Activated naive CD8-positive, alpha-beta T cell treated with anti-CD3 and anti-CD28 coated beads, Interleukin-2, amount 10 ng/mL, durations not matched to agents 7 days and 5 days (primary cell): ENCODE measurements around the gene CPNE1. TPM values are rescaled to one million over a fixed set of nuclear protein-coding genes. Genes with fewer than 3 reads are reported as not detected.
A peak's percentile ranks its signal among the peaks of the same experiment; 100 is the strongest.

Experiments used
- ATAC-seq: fragments of 150-1000 bp; cut with Tn5 transposase; one replicate; pipeline ENCODE4 v1.10.0; 2021; ENCODE audit warnings: low read depth, moderate library complexity
- POLR2A ChIA-PET: fragments of 350-600 bp; sonication (Branson Sonifier 250); formaldehyde crosslinking; loops from one replicate; lab custom pipeline; 2021; ENCODE audit warnings: antibody characterized with exemption; lab: Charles Lee
- DNase-seq: peaks from one replicate; pipeline ENCODE4 v3.0.0; 2021
- H3K27ac Mint-ChIP-seq: one replicate; pipeline ENCODE4 v1.8.0; 2022; ENCODE audit warnings: mild to moderate bottlenecking, mixed read lengths
- H3K27me3 Mint-ChIP-seq: one replicate; pipeline ENCODE4 v1.8.0; 2022; ENCODE audit warnings: mild to moderate bottlenecking, moderate library complexity, mixed read lengths
- H3K36me3 Mint-ChIP-seq: one replicate; pipeline ENCODE4 v1.8.0; 2021; ENCODE audit warnings: mild to moderate bottlenecking, mixed read lengths
- H3K4me1 Mint-ChIP-seq: one replicate; pipeline ENCODE4 v1.8.0; 2021; ENCODE audit warnings: mixed read lengths
- H3K4me3 Mint-ChIP-seq: one replicate; pipeline ENCODE4 v1.8.0; 2022; ENCODE audit warnings: mild to moderate bottlenecking, moderate library complexity, mixed read lengths
- H3K9me3 Mint-ChIP-seq: one replicate; pipeline ENCODE4 v1.8.0; 2021; ENCODE audit warnings: mixed read lengths
- total RNA-seq, 2 experiments: library from RNA; stranded (reverse); gene quantifications; one replicate each; pipeline ENCODE4 v1.2.3, GENCODE V29; 2021

CPNE1 gene
- total RNA-seq, 2 experiments from 2014 or later: 296 to 327 TPM

- POLR2A ChIA-PET: interaction anchor here (0.5 to 5.4 kb wide), 17 partner anchors 10 to 335 kb away, joined by 3 to 68 read pairs (median 5); partner anchors contain the start of genes CEP250, CPNE1, ERGIC3 and NFS1
- Mint-ChIP-seq H3K27me3 (no peaks in the 10 kb centered on the region), H3K27ac (peak overlapping the region; percentile 80), H3K36me3 (peaks cover 2% of the 10 kb centered on the region), H3K9me3 (no peaks in the 10 kb centered on the region), H3K4me3 (peak overlapping the region; percentile 86), H3K4me1 (peaks cover 18% of the 10 kb centered on the region)
- ATAC-seq (peak; percentile 41), DNase-seq (peak; percentile 83)
These were observed 45.3 kb downstream of the CPNE1 start for GRCh38 chr20:35619196-35620095.

- H3K4me1 Mint-ChIP-seq: peaks cover 19% of the 10 kb centered on the region
- no peaks in the 10 kb centered on the region for H3K9me3 Mint-ChIP-seq
- peak overlapping the region; percentile 86 for H3K4me3 Mint-ChIP-seq
- ATAC-seq (no peak), DNase-seq (peak; percentile 50)
- H3K27ac Mint-ChIP-seq: peak overlapping the region; percentile 87
- H3K36me3 Mint-ChIP-seq: peaks cover 2% of the 10 kb centered on the region
- POLR2A ChIA-PET: interaction anchor here (0.6 to 5.4 kb wide), 15 partner anchors 11 to 336 kb away, joined by 3 to 68 read pairs (median 6); partner anchors contain the start of genes CEP250, CPNE1, ERGIC3 and NFS1
- H3K27me3 Mint-ChIP-seq: no peaks in the 10 kb centered on the region
These were observed 46.2 kb downstream of the CPNE1 start for GRCh38 chr20:35618263-35619131.

- DNase-seq (peak; percentile 63), ATAC-seq (no peak)
- POLR2A ChIA-PET: interaction anchor here (0.7 to 5.4 kb wide), 12 partner anchors 13 to 336 kb away, joined by 3 to 68 read pairs (median 12); partner anchors contain the start of genes CPNE1, ERGIC3, NFS1 and RBM12
- H3K36me3 Mint-ChIP-seq: peaks cover 2% of the 10 kb centered on the region
- H3K4me3 Mint-ChIP-seq: peak overlapping the region; percentile 86
- H3K27me3 Mint-ChIP-seq: no peaks in the 10 kb centered on the region
- no peaks in the 10 kb centered on the region for H3K9me3 Mint-ChIP-seq
- peaks cover 19% of the 10 kb centered on the region for H3K4me1 Mint-ChIP-seq
- peak overlapping the region; percentile 87 for H3K27ac Mint-ChIP-seq
These were observed 47.1 kb downstream of the CPNE1 start for GRCh38 chr20:35617397-35618262.

- DNase-seq: peak; percentile 75
- H3K27ac Mint-ChIP-seq: peak overlapping the region; percentile 87
- POLR2A ChIA-PET: interaction anchor here (0.5 to 5.4 kb wide), 17 partner anchors 12 to 1623 kb away, joined by 3 to 68 read pairs (median 6); partner anchors contain the start of genes CPNE1, ERGIC3, NFS1 and RALY
These were observed 48.0 kb downstream of the CPNE1 start for GRCh38 chr20:35616465-35617396.

GRCh38 chr20:35615667-35616464, 48.8 kb downstream of the CPNE1 start, which contains the start of gene SPAG4:
Gene SPAG4 (plus strand): TSS chr20:35615829. CDS start chr20:35616004, 175 bp downstream.
- ATAC-seq (peak; percentile 83), DNase-seq (peak; percentile 100)
- POLR2A ChIA-PET: interaction anchor here (0.5 to 5.4 kb wide), 16 partner anchors 11 to 1622 kb away, joined by 3 to 68 read pairs (median 6); partner anchors contain the start of genes CPNE1, ERGIC3, NFS1 and RALY
- no peaks in the 10 kb centered on the region for H3K9me3 Mint-ChIP-seq
- peak within 1 kb of the TSS; percentile 93 for H3K27ac Mint-ChIP-seq
- peaks cover 19% of the 10 kb centered on the region for H3K4me1 Mint-ChIP-seq
- no peaks in the 10 kb centered on the region for H3K27me3 Mint-ChIP-seq
- H3K4me3 Mint-ChIP-seq: peak within 1 kb of the TSS; percentile 86
- no peaks in the 10 kb centered on the region for H3K36me3 Mint-ChIP-seq

More at GRCh38 chr20:35616465-35617396, 48.0 kb downstream of the CPNE1 start:
- Mint-ChIP-seq H3K4me1 (peaks cover 19% of the 10 kb centered on the region), H3K27me3 (no peaks in the 10 kb centered on the region), H3K9me3 (no peaks in the 10 kb centered on the region), H3K36me3 (peaks cover 2% of the 10 kb centered on the region), H3K4me3 (peak overlapping the region; percentile 86)
- ATAC-seq: no peak

GRCh38 chr20:35611482-35611881, 53.2 kb downstream of the CPNE1 start:
- peaks cover 2% of the 10 kb centered on the region for H3K36me3 Mint-ChIP-seq
- POLR2A ChIA-PET: no interaction called here
- H3K4me1 Mint-ChIP-seq: peaks cover 9% of the 10 kb centered on the region
- no peak overlapping the region for H3K27ac Mint-ChIP-seq
- ATAC-seq (no peak), DNase-seq (no peak)
- peaks cover 2% of the 10 kb centered on the region for H3K27me3 Mint-ChIP-seq
- H3K9me3 Mint-ChIP-seq: no peaks in the 10 kb centered on the region
- no peak overlapping the region for H3K4me3 Mint-ChIP-seq

- H3K27ac Mint-ChIP-seq: no peak overlapping the region
- POLR2A ChIA-PET: no interaction called here
These were observed 53.8 kb downstream of the CPNE1 start for GRCh38 chr20:35610833-35611427.

GRCh38 chr20:35607003-35607735, 57.5 kb downstream of the CPNE1 start:
- DNase-seq: no peak
- peak overlapping the region; percentile 34 for H3K27ac Mint-ChIP-seq
- H3K4me1 Mint-ChIP-seq: peaks cover 4% of the 10 kb centered on the region
- ATAC-seq: no peak
- H3K36me3 Mint-ChIP-seq: peaks cover 2% of the 10 kb centered on the region
- POLR2A ChIA-PET: no interaction called here
- H3K4me3 Mint-ChIP-seq: no peak overlapping the region
- peaks cover 9% of the 10 kb centered on the region for H3K27me3 Mint-ChIP-seq
- no peaks in the 10 kb centered on the region for H3K9me3 Mint-ChIP-seq

More at GRCh38 chr20:35610833-35611427, 53.8 kb downstream of the CPNE1 start:
- H3K4me3 Mint-ChIP-seq: no peak overlapping the region
- H3K4me1 Mint-ChIP-seq: peaks cover 9% of the 10 kb centered on the region
- DNase-seq (no peak), ATAC-seq (no peak)
- H3K36me3 Mint-ChIP-seq: peaks cover 2% of the 10 kb centered on the region
- H3K27me3 Mint-ChIP-seq: peaks cover 2% of the 10 kb centered on the region
- H3K9me3 Mint-ChIP-seq: no peaks in the 10 kb centered on the region

GRCh38 chr20:35606127-35606526, 58.6 kb downstream of the CPNE1 start:
- Mint-ChIP-seq H3K9me3 (no peaks in the 10 kb centered on the region), H3K4me1 (peaks cover 6% of the 10 kb centered on the region), H3K4me3 (no peak overlapping the region), H3K27me3 (peaks cover 13% of the 10 kb centered on the region), H3K36me3 (peaks cover 2% of the 10 kb centered on the region), H3K27ac (no peak overlapping the region)
- DNase-seq (no peak), ATAC-seq (no peak)
- POLR2A ChIA-PET: interaction anchor here (0.7 kb wide), 1 partner anchor 59 kb away, joined by 5 read pairs; no protein-coding TSS in a partner anchor

GRCh38 chr20:35604449-35604747, 60.3 kb downstream of the CPNE1 start:
- POLR2A ChIA-PET: interaction anchor here (1.3 to 1.7 kb wide), 2 partner anchors 12 to 350 kb away, joined by 7 to 11 read pairs; partner anchors contain the start of genes SCAND1 and SPAG4
- Mint-ChIP-seq H3K27me3 (peaks cover 24% of the 10 kb centered on the region), H3K9me3 (no peaks in the 10 kb centered on the region), H3K4me1 (peaks cover 11% of the 10 kb centered on the region), H3K4me3 (no peak overlapping the region), H3K27ac (no peak overlapping the region), H3K36me3 (peaks cover 2% of the 10 kb centered on the region)
- DNase-seq (no peak), ATAC-seq (no peak)
